Measurements from ENCODE around the gene TXNL1.
"Not testable (repeated sequence)": the region's sequence is repeated elsewhere in the genome, so short reads cannot be mapped to it uniquely, and the experiment has no call there.

TXNL1 gene

GRCh38 chr18:56658261-56658660 lies 19.9 kb upstream of the TXNL1 start:
- no peak overlapping the region for H3K4me3 ChIP-seq (ENCODE audit: control insufficient read depth, low read depth, low read length)
- no peak for DNase-seq (ENCODE audit: low read depth)
- no peak for TF ChIP-seq CTCF (conservative IDR thresholded peaks at IDR 0.05; ENCODE audit: control insufficient read depth, insufficient read depth, low read depth, low read length)

- not testable (repeated sequence) for H3K4me3 ChIP-seq (ENCODE audit: control insufficient read depth, low read depth, low read length); DNase-seq (ENCODE audit: low read depth)
Observed at GRCh38 chr18:56654280-56654679, 15.9 kb upstream of the TXNL1 start.

- no peak for DNase-seq (ENCODE audit: low read depth)
- no peak for TF ChIP-seq CTCF (conservative IDR thresholded peaks at IDR 0.05; ENCODE audit: control insufficient read depth, insufficient read depth, low read depth, low read length)
- no peak overlapping the region for H3K4me3 ChIP-seq (ENCODE audit: control insufficient read depth, low read depth, low read length)
Observed at GRCh38 chr18:56652802-56653201, 14.4 kb upstream of the TXNL1 start.

GRCh38 chr18:56651771-56652092 lies 13.3 kb upstream of the TXNL1 start:
- no peak for DNase-seq (ENCODE audit: low read depth)
- H3K4me3 ChIP-seq (ENCODE audit: control insufficient read depth, low read depth, low read length): peak overlapping the region; percentile 93
- TF ChIP-seq CTCF (conservative IDR thresholded peaks at IDR 0.05; ENCODE audit: control insufficient read depth, insufficient read depth, low read depth, low read length): no peak

GRCh38 chr18:56650944-56651770 lies 12.8 kb upstream of the TXNL1 start, which contains the start of gene WDR7:
WDR7 (plus strand) TSS chr18:56651359; CDS start chr18:56672516, 21,157 bp downstream.
- no peak for TF ChIP-seq CTCF (conservative IDR thresholded peaks at IDR 0.05; ENCODE audit: control insufficient read depth, insufficient read depth, low read depth, low read length)
- H3K4me3 ChIP-seq (ENCODE audit: control insufficient read depth, low read depth, low read length): peak within 1 kb of the TSS; percentile 93
- peak; percentile 99 for DNase-seq (ENCODE audit: low read depth)

- peak; percentile 21 for DNase-seq (ENCODE audit: low read depth)
- no peak for TF ChIP-seq CTCF (conservative IDR thresholded peaks at IDR 0.05; ENCODE audit: control insufficient read depth, insufficient read depth, low read depth, low read length)
- H3K4me3 ChIP-seq (ENCODE audit: control insufficient read depth, low read depth, low read length): no peak overlapping the region
Observed at GRCh38 chr18:56649996-56650395, 11.6 kb upstream of the TXNL1 start.

GRCh38 chr18:56647951-56648893 lies 9.8 kb upstream of the TXNL1 start:
- no peak for TF ChIP-seq CTCF (conservative IDR thresholded peaks at IDR 0.05; ENCODE audit: control insufficient read depth, insufficient read depth, low read depth, low read length)
- DNase-seq (ENCODE audit: low read depth): no peak
- H3K4me3 ChIP-seq (ENCODE audit: control insufficient read depth, low read depth, low read length): no peak overlapping the region
